Uterine smooth muscle cell (primary cell): Measurements from ENCODE around the gene ACSL4. TPM values are rescaled to one million over a fixed set of nuclear protein-coding genes. Genes with fewer than 3 reads are reported as not detected.

ENCODE experiments used
- total RNA-seq: library from RNA; depleted of rRNA; stranded (reverse); fragments of >200 nt; gene quantifications from 2 replicates; pipeline ENCODE4 v1.2.3, GENCODE V29; 2014

ACSL4 gene
- total RNA-seq = 179 and 194 TPM in 2 replicates

DNA sequence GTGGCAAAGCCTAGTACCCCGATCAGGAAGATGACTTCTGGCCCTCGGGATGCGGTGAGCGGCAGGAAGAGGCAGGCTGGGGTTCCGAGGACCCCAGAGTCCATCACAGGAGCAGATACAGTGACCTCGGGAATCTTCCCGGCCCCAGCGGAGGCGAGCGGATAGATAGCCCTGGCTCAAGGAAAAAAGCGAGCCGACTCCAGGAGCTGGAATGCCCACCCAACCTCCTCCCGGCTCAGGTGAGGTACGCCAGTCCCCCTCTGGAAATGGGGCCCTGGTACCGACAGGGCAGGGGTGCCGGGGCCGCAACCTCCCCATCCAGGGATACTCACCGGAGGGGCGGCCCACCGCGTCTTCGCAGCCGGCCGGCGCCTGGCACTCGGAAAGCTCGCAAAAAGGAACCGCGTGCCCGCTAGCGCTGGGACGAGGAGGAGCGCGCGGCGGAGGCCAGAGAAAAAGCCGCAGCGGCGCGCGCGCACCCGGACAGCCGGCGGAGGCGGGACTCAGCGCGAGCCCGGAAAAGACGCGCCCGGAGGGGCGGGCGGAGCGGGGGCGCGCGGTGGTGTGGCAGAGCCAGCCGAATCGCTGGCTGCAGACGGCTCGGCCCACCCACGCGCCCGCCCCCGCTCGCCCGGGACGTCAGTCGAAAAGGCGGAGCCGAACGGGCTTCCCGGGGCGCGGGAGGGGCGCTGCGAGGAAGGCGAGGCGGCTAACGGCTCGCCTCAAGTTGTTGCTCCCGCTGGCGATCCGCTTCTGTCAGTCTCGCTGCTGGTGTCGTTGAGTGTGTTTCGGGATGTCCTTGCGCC is at the start of gene ACSL4:
TSS of gene ACSL4 (minus strand) at position 451 of the 806 bp plus-strand sequence. CDS start 49,894 bp downstream, outside the sequence.

DNA sequence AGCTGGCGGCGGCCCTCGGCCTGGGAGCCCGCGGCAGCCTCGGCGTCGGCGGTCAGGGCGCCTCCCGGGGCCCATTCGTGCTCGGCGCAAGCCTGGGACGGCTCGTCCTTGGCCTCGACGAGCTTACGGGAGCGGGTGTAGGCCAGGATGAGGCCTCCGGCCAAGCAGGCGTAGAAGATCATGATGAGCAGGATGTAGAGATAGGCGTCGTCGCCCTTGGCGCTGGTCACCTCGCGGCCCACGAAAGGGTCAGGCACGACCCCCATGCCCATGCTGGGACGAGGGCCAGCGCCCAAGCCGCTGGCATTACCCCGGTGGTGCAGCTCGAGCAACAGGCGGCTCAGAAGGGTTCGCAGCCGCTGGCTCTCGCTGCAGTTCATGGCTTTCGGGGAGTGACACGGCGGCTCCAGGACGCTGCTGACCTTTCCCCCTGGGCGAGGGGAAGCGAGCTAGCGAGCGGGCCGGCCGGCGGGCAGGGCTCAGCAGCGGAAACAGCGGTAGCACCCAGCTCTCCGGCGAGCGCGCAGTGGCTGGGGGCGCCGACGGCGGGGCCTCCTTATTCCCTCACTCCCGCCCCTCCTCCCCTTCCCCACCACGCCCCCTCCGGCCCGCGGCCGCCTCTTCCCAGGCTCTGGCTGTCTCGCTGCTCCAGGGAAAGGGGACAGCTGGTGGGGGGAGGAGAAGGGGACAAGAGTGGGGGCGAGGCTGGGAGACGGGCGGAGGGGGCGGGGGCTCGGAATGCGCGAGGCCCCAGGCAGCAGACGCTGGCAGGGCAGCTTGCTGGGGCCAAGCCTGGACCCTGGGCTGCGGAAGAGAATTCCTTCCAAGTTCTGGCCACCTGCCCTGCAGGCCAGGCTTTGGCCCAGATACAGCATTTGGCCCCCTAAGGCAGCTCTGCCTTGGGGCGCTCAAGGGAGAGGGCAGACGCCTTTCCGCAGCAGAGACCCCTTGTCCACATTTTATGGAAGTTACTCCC is 108.1 kb downstream of the ACSL4 start, which contains the start of gene KCNE5:
TSS of gene KCNE5 (minus strand) at position 532 of the 976 bp plus-strand sequence. CDS start at position 380, 152 bp downstream.

Other genes starting within 250 kb of the ACSL4 start
- 11.7 and 14.3 TPM in 2 replicates for gene NXT2, start 196.4 kb downstream of the ACSL4 start, total RNA-seq
- 0.12 and 0.33 TPM in 2 replicates for gene KCNE5, start 108.1 kb downstream of the ACSL4 start, total RNA-seq